T-cell (primary cell): ENCODE data around the gene VSIG2. TPM values are rescaled to one million over a fixed set of nuclear protein-coding genes. Genes with fewer than 3 reads are reported as not detected.

Source experiments
- ATAC-seq, 4 experiments: fragments of 200-7000 bp in 3 of 4; fragments of 150-1000 bp in 1 of 4; cut with Tn5 transposase; replicated peaks in 1 of 4; 1 replicate in 3 of 4; 2 replicates in 1 of 4; pipeline ENCODE4 v1.10.0; 2021; ENCODE audit warnings: moderate library complexity in 3 of 4, mild to moderate bottlenecking in 2 of 4, moderate number of reproducible peaks in 1 of 4
- CTCF ChIA-PET, 2 donors: fragments of 300-600 bp; sonication (Branson Sonifier 250); formaldehyde crosslinking; loops; one replicate each; lab custom pipeline; 2022; ENCODE audit warnings: antibody characterized with exemption in 2 of 2; lab: Charles Lee
- POLR2A ChIA-PET, 2 donors: fragments of 300-600 bp; sonication (Branson Sonifier 250); formaldehyde crosslinking; loops; one replicate each; lab custom pipeline; 2022; ENCODE audit warnings: antibody characterized with exemption in 2 of 2; lab: Charles Lee
- DNase-seq, 35 experiments: peaks; one replicate each; pipeline versions ENCODE4 v3.0.0 to v3.0.0-alpha.2; 2013 to 2023
- H3K27ac ChIP-seq: one replicate; pipeline ENCODE4 v1.5.1; 2013; ENCODE audit warnings: low read length
- H3K27me3 ChIP-seq, 2 experiments: replicated peaks in 1 of 2; 1 replicate in 1 of 2; 2 replicates in 1 of 2; pipeline versions ENCODE4 v1.6.1 to v1.7.0; 2013; ENCODE audit warnings: low read length in 1 of 2, mixed read lengths in 1 of 2; ENCODE audit not compliant: control insufficient read depth in 2 of 2, insufficient read depth in 2 of 2; ENCODE audit errors: extremely low read depth in 1 of 2
- H3K36me3 ChIP-seq, 2 donors: 1 replicate in 1 of 2; 2 replicates in 1 of 2; pipeline versions ENCODE4 v1.6.1 to v1.7.0; 2013; ENCODE audit warnings: low read length in 1 of 2; ENCODE audit not compliant: control insufficient read depth in 2 of 2, insufficient read depth in 1 of 2; ENCODE audit errors: extremely low read depth in 1 of 2
- H3K4me1 ChIP-seq, 2 experiments: 1 replicate in 1 of 2; 2 replicates in 1 of 2; pipeline versions ENCODE4 v1.6.1 to v1.7.0; 2013; ENCODE audit warnings: low read length in 2 of 2, mixed read lengths in 1 of 2; ENCODE audit not compliant: insufficient read depth in 2 of 2, control insufficient read depth in 1 of 2; ENCODE audit errors: extremely low read depth in 1 of 2
- H3K4me3 ChIP-seq, 2 donors: 1 replicate in 1 of 2; 2 replicates in 1 of 2; pipeline versions ENCODE4 v1.5.1 to v1.7.0; 2013; ENCODE audit warnings: mild to moderate bottlenecking in 2 of 2, low read length in 1 of 2, moderate library complexity in 1 of 2; ENCODE audit not compliant: control insufficient read depth in 1 of 2; ENCODE audit errors: extremely low read depth in 1 of 2
- H3K9me3 ChIP-seq: 2 replicates; pipeline ENCODE4 v1.7.0; 2013
- H3K27ac Mint-ChIP-seq, 2 donors: one replicate each; pipeline ENCODE4 v1.8.0; 2020 to 2021; ENCODE audit warnings: mild to moderate bottlenecking in 2 of 2, mixed read lengths in 2 of 2
- H3K27me3 Mint-ChIP-seq, 2 donors: one replicate each; pipeline ENCODE4 v1.8.0; 2021 to 2022; ENCODE audit warnings: mixed read lengths in 2 of 2
- H3K36me3 Mint-ChIP-seq: one replicate; pipeline ENCODE4 v1.8.0; 2021; ENCODE audit warnings: mixed read lengths
- H3K4me1 Mint-ChIP-seq, 3 donors: one replicate each; pipeline ENCODE4 v1.8.0; 2020 to 2022; ENCODE audit warnings: mixed read lengths in 3 of 3, mild to moderate bottlenecking in 1 of 3
- H3K4me3 Mint-ChIP-seq, 3 donors: one replicate each; pipeline ENCODE4 v1.8.0; 2020 to 2022; ENCODE audit warnings: mild to moderate bottlenecking in 3 of 3, mixed read lengths in 3 of 3, moderate library complexity in 3 of 3
- H3K9me3 Mint-ChIP-seq, 3 donors: one replicate each; pipeline ENCODE4 v1.8.0; 2020 to 2022; ENCODE audit warnings: mixed read lengths in 3 of 3
- WGBS: methylation state at CpG from one replicate; pipeline ENCODE4 v1.1.5; 2013; ENCODE audit warnings: missing lambda C conversion rate; ENCODE audit not compliant: insufficient coverage; 5-methylcytosine and 5-hydroxymethylcytosine counted together
- total RNA-seq, 35 experiments: library from RNA in 6 of 35; stranded (reverse) in 6 of 35; fragments of 120-200 nt in 1 of 35; gene quantifications; one replicate each; pipeline versions ENCODE4 v1.2.1 to v1.2.4 and lab custom pipeline; 2013 to 2026

VSIG2 gene
- total RNA-seq, 5 donors from 2014 or later (not counting 1 experiment from before 2014, with no cell fraction given) = 0.66 to 1.6 (median 0.98) TPM

GRCh38 chr11:124757320-124757719, 5.3 kb upstream of the VSIG2 start:
- Mint-ChIP-seq H3K4me1 (peaks cover 18 to 44% (median 23%) of the 10 kb centered on the region in 3 donors), H3K4me3 (no peak overlapping the region), H3K27me3 (peaks cover 29 to 57% of the 10 kb centered on the region in 2 donors), H3K9me3 (no peaks in the 10 kb centered on the region), H3K36me3 (no peaks in the 10 kb centered on the region), H3K27ac (peak overlapping the region in 1 of 2 donors; percentile 24)
- Histone ChIP-seq H3K27ac (no peak overlapping the region), H3K4me3 (no peak overlapping the region), H3K9me3 (no peaks in the 10 kb centered on the region), H3K36me3 (no peaks in the 10 kb centered on the region), H3K4me1 (peaks cover 17 to 46% of the 10 kb centered on the region in 2 experiments), H3K27me3 (peaks cover 0 to 78% of the 10 kb centered on the region in 2 experiments)
- DNase-seq (no peak), ATAC-seq (no peak)
- CTCF ChIA-PET = interaction anchor here (0.7 to 2.1 kb wide), 2 partner anchors 11 to 90 kb away, joined by 6 to 13 read pairs; no protein-coding TSS in a partner anchor
- 97% methylated on average over 3 of the region's 3 CpGs for WGBS
- POLR2A ChIA-PET = no interaction called here

- no peaks in the 10 kb centered on the region for H3K36me3 Mint-ChIP-seq
- Histone ChIP-seq H3K9me3 (no peaks in the 10 kb centered on the region), H3K27ac (no peak overlapping the region), H3K4me3 (no peak overlapping the region), H3K36me3 (no peaks in the 10 kb centered on the region), H3K4me1 (peaks cover 16 to 43% of the 10 kb centered on the region in 2 experiments), H3K27me3 (peaks cover 0 to 80% of the 10 kb centered on the region in 2 experiments)
- ATAC-seq (no peak), DNase-seq (no peak)
- H3K27ac Mint-ChIP-seq = peak overlapping the region in 1 of 2 donors; percentile 24
- peaks cover 18 to 43% (median 22%) of the 10 kb centered on the region in 3 donors for H3K4me1 Mint-ChIP-seq
- 89% methylated on average over 1 of the region's 6 CpGs for WGBS
- no peak overlapping the region for H3K4me3 Mint-ChIP-seq
- CTCF ChIA-PET = interaction anchor here in 1 of 2 donors (0.5 kb wide), 1 partner anchor 83 kb away, joined by 3 read pairs; the partner anchor contains the start of gene SPA17
- POLR2A ChIA-PET = no interaction called here
- H3K9me3 Mint-ChIP-seq = no peaks in the 10 kb centered on the region
- peaks cover 29 to 57% of the 10 kb centered on the region in 2 donors for H3K27me3 Mint-ChIP-seq
Observed at GRCh38 chr11:124756753-124757227, 4.7 kb upstream of the VSIG2 start.

GRCh38 chr11:124756033-124756752, 4.1 kb upstream of the VSIG2 start:
- CTCF ChIA-PET = interaction anchor here in 1 of 2 donors (0.5 to 1.2 kb wide), 2 partner anchors 10 to 82 kb away, joined by 3 to 11 read pairs; partner anchors contain the start of gene SPA17
- no peak overlapping the region for H3K27ac Mint-ChIP-seq

GRCh38 chr11:124754710-124755109, 2.7 kb upstream of the VSIG2 start:
- no peaks in the 10 kb centered on the region for H3K9me3 Mint-ChIP-seq
- peaks cover 11 to 39% (median 12%) of the 10 kb centered on the region in 3 donors for H3K4me1 Mint-ChIP-seq
- Histone ChIP-seq H3K27ac (no peak overlapping the region), H3K4me1 (peaks cover 12 to 25% of the 10 kb centered on the region in 2 experiments), H3K9me3 (no peaks in the 10 kb centered on the region), H3K4me3 (no peak overlapping the region), H3K27me3 (peaks cover 0 to 67% of the 10 kb centered on the region in 2 experiments), H3K36me3 (no peaks in the 10 kb centered on the region)
- peaks cover 21 to 43% of the 10 kb centered on the region in 2 donors for H3K27me3 Mint-ChIP-seq
- no peak for DNase-seq
- H3K27ac Mint-ChIP-seq = peak overlapping the region in 1 of 2 donors; percentile 25
- H3K4me3 Mint-ChIP-seq = no peak overlapping the region
- no peaks in the 10 kb centered on the region for H3K36me3 Mint-ChIP-seq
- ChIA-PET POLR2A (no interaction called here), CTCF (interaction anchor here in 1 of 2 donors (1.0 to 1.2 kb wide), 2 partner anchors 8 kb away, joined by 3 to 11 read pairs; no protein-coding TSS in a partner anchor)
- 75% methylated on average over 2 of the region's 6 CpGs for WGBS
- no peak for ATAC-seq

More at GRCh38 chr11:124756033-124756752, 4.1 kb upstream of the VSIG2 start:
- no peaks in the 10 kb centered on the region for H3K36me3 ChIP-seq
- Mint-ChIP-seq H3K9me3 (no peaks in the 10 kb centered on the region), H3K4me3 (no peak overlapping the region), H3K4me1 (peaks cover 18 to 38% (median 18%) of the 10 kb centered on the region in 3 donors), H3K27me3 (peaks cover 29 to 52% of the 10 kb centered on the region in 2 donors), H3K36me3 (no peaks in the 10 kb centered on the region)
- DNase-seq (no peak), ATAC-seq (peak in 1 of 4 experiments; percentile 21)
- no peaks in the 10 kb centered on the region for H3K9me3 ChIP-seq
- peaks cover 0 to 79% of the 10 kb centered on the region in 2 experiments for H3K27me3 ChIP-seq
- POLR2A ChIA-PET = no interaction called here
- no peak overlapping the region for H3K27ac ChIP-seq
- 87% methylated on average over 3 of the region's 9 CpGs for WGBS
- H3K4me3 ChIP-seq = no peak overlapping the region
- peaks cover 15 to 39% of the 10 kb centered on the region in 2 experiments for H3K4me1 ChIP-seq

GRCh38 chr11:124754309-124754708, 2.3 kb upstream of the VSIG2 start:
- no peak overlapping the region for H3K27ac ChIP-seq
- no peak for ATAC-seq
- H3K4me3 ChIP-seq = no peak overlapping the region
- CTCF ChIA-PET = interaction anchor here (0.6 to 1.0 kb wide), 2 partner anchors 8 to 105 kb away, joined by 3 read pairs; no protein-coding TSS in a partner anchor
- DNase-seq = no peak
- Mint-ChIP-seq H3K4me1 (peaks cover 10 to 37% (median 10%) of the 10 kb centered on the region in 3 donors), H3K4me3 (no peak overlapping the region), H3K27ac (peak overlapping the region in 1 of 2 donors; percentile 25), H3K27me3 (peaks cover 21 to 43% of the 10 kb centered on the region in 2 donors), H3K36me3 (no peaks in the 10 kb centered on the region), H3K9me3 (no peaks in the 10 kb centered on the region)
- WGBS = 86% methylated on average over 1 of the region's 4 CpGs
- POLR2A ChIA-PET = no interaction called here
- H3K9me3 ChIP-seq = no peaks in the 10 kb centered on the region
- H3K36me3 ChIP-seq = no peaks in the 10 kb centered on the region
- H3K4me1 ChIP-seq = peaks cover 8 to 21% of the 10 kb centered on the region in 2 experiments
- H3K27me3 ChIP-seq = peaks cover 0 to 63% of the 10 kb centered on the region in 2 experiments

- Histone ChIP-seq H3K9me3 (no peaks in the 10 kb centered on the region), H3K27ac (no peak overlapping the region), H3K27me3 (peaks cover 0 to 56% of the 10 kb centered on the region in 2 experiments), H3K4me3 (no peak overlapping the region), H3K36me3 (no peaks in the 10 kb centered on the region), H3K4me1 (peaks cover 2 to 14% of the 10 kb centered on the region in 2 experiments)
- ATAC-seq (no peak), DNase-seq (no peak)
- Mint-ChIP-seq H3K36me3 (no peaks in the 10 kb centered on the region), H3K4me1 (peaks cover 7 to 38% (median 7%) of the 10 kb centered on the region in 3 donors), H3K9me3 (no peaks in the 10 kb centered on the region), H3K27ac (no peak overlapping the region), H3K27me3 (peaks cover 21 to 37% of the 10 kb centered on the region in 2 donors), H3K4me3 (no peak overlapping the region)
- POLR2A ChIA-PET = no interaction called here
- CTCF ChIA-PET = interaction anchor here in 1 of 2 donors (0.5 kb wide), 1 partner anchor 1516 kb away, joined by 5 read pairs; no protein-coding TSS in a partner anchor
- WGBS = 92% methylated on average over 6 of the region's 7 CpGs
Observed at GRCh38 chr11:124753624-124754023, 1.6 kb upstream of the VSIG2 start.
